PC-3 (cell line): ENCODE measurements around the gene CREBBP. TPM values are rescaled to one million over a fixed set of nuclear protein-coding genes. Genes with fewer than 3 reads are reported as not detected.
"Not testable (repeated sequence)": the region's sequence is repeated elsewhere in the genome, so short reads cannot be mapped to it uniquely, and the experiment has no call there.

Source experiments
- ATAC-seq: fragments of 200-7000 bp; cut with Tn5 transposase; 2 replicates; pipeline ENCODE4 v1.9.1; 2020; ENCODE audit warnings: mild to moderate bottlenecking, moderate library complexity
- BruUV-seq: library from RNA; stranded (reverse); fragments of 400-500 nt; replicated peaks from 2 replicates; lab custom pipeline; 2021; lab: Mats Ljungman, UMichigan
- CTCF ChIA-PET: fragments of 300-600 bp; sonication (Branson Sonifier 250); formaldehyde crosslinking; loops from one replicate; lab custom pipeline; 2022; ENCODE audit warnings: antibody characterized with exemption; lab: Charles Lee
- POLR2A ChIA-PET: fragments of 300-600 bp; sonication (Branson Sonifier 250); formaldehyde crosslinking; loops from one replicate; lab custom pipeline; 2022; ENCODE audit warnings: antibody characterized with exemption; ENCODE audit not compliant: unreplicated experiment; lab: Charles Lee
- DNase-seq: peaks from one replicate; pipeline ENCODE4 v3.0.0-alpha.2; 2015
- H2AFZ ChIP-seq: fragments of 300-600 bp; sonication (generic); 2 replicates; pipeline ENCODE4 v1.6.0; 2016; ENCODE audit warnings: antibody characterized with exemption, low read length
- H3F3A ChIP-seq: fragments of 300-600 bp; sonication (generic); one replicate; pipeline ENCODE4 v1.6.0; 2017; ENCODE audit warnings: antibody characterized with exemption, low read length, control low read depth, mild to moderate bottlenecking; ENCODE audit not compliant: unreplicated experiment
- H3K27ac ChIP-seq: fragments of 300-600 bp; sonication (generic); 2 replicates; pipeline ENCODE4 v1.5.1; 2016; ENCODE audit warnings: mild to moderate bottlenecking, low read length
- H3K27me3 ChIP-seq: fragments of 300-600 bp; sonication (generic); 2 replicates; pipeline ENCODE4 v1.6.1; 2016; ENCODE audit warnings: low read length, mixed read lengths
- H3K36me3 ChIP-seq: fragments of 300-600 bp; sonication (generic); 2 replicates; pipeline ENCODE4 v1.6.1; 2016; ENCODE audit warnings: low read depth, mixed run types, low read length, mixed read lengths
- H3K4me1 ChIP-seq: fragments of 300-600 bp; sonication (generic); 2 replicates; pipeline ENCODE4 v1.5.1; 2016; ENCODE audit warnings: low read length; ENCODE audit not compliant: insufficient read depth
- H3K4me2 ChIP-seq: fragments of 300-600 bp; sonication (generic); 2 replicates; pipeline ENCODE4 v1.6.0; 2016; ENCODE audit warnings: low read length
- H3K4me3 ChIP-seq: fragments of 300-600 bp; sonication (generic); 2 replicates; pipeline ENCODE4 v1.5.1; 2016; ENCODE audit warnings: mild to moderate bottlenecking, low read length, mixed read lengths
- H3K79me2 ChIP-seq: fragments of 300-600 bp; sonication (generic); 2 replicates; pipeline ENCODE4 v1.6.1; 2017; ENCODE audit warnings: low read length, mixed read lengths
- H3K9ac ChIP-seq: fragments of 300-600 bp; sonication (generic); 2 replicates; pipeline ENCODE4 v1.6.0; 2016; ENCODE audit warnings: mild to moderate bottlenecking, low read length
- H3K9me2 ChIP-seq: fragments of 300-600 bp; sonication (generic); replicated peaks from 2 replicates; pipeline ENCODE4 v1.6.1; 2016; ENCODE audit warnings: mixed run types, low read length, mixed read lengths
- H3K9me3 ChIP-seq: fragments of 300-600 bp; sonication (generic); 2 replicates; pipeline ENCODE4 v1.6.1; 2016; ENCODE audit warnings: low read length, mixed read lengths
- H4K20me1 ChIP-seq: fragments of 300-600 bp; sonication (generic); 2 replicates; pipeline ENCODE4 v1.6.1; 2016; ENCODE audit warnings: low read length, mixed read lengths
- EZH2 ChIP-seq: fragments of 300-600 bp; sonication (generic); IDR thresholded peaks from one replicate; pipeline ENCODE4 v1.6.1; 2017; ENCODE audit warnings: antibody characterized with exemption, mild to moderate bottlenecking, low read length; ENCODE audit not compliant: unreplicated experiment
- EZH2phosphoT487 ChIP-seq: fragments of 300-600 bp; sonication (generic); IDR thresholded peaks from 2 replicates; pipeline ENCODE4 v1.6.1; 2018; ENCODE audit warnings: mild to moderate bottlenecking, antibody characterized with exemption, low read length, borderline replicate concordance
- intact Hi-C: fragments of 100-400 bp; cut with micrococcal nuclease; formaldehyde crosslinking; loops from 2 replicates; pipeline ENCODE4 v1.9.0; 2023
- total RNA-seq: library from RNA; depleted of rRNA; stranded (reverse); fragments of >200 nt; gene quantifications from 2 replicates; pipeline ENCODE4 v1.2.3, GENCODE V29; 2014
- TF ChIP-seq, protein P1 (sequence below): fragments of 300-600 bp; sonication (generic); conservative IDR thresholded peaks from 2 replicates; pipeline ENCODE4 v1.5.1; 2017; ENCODE audit warnings: antibody characterized with exemption, low read depth, mild to moderate bottlenecking, low read length

CREBBP gene
- total RNA-seq, 1 experiment from 2014 or later = 21.9 TPM

DNA sequence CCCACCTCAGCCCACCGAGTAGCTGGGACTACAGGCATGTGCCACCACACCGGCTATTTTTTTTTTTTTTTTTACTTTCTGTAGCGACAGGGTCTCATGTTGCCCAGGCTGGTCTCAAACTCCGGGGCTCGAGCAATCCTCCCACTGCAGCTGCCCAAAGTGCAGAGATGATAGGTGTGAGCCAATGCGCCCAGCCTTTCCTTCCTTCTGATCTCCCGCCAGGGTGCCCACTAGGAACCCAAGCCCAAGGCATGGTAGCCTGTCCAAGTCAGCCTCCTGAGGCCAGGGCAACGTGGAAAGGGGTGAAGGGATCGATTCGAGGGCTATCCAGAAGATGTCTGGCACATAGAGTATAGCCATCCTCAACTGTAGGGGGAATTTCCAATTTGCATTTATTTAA lies 9.6 kb upstream of the CREBBP start:
- Histone ChIP-seq H3F3A (no peaks in the 10 kb centered on the region), H3K79me2 (no peaks in the 10 kb centered on the region), H3K27me3 (no peaks in the 10 kb centered on the region), H3K4me3 (no peak overlapping the region), H3K9me2 (no peaks in the 10 kb centered on the region), H3K36me3 (no peaks in the 10 kb centered on the region), H2AFZ (no peak overlapping the region), H3K4me1 (no peaks in the 10 kb centered on the region), H4K20me1 (no peaks in the 10 kb centered on the region), H3K4me2 (no peak overlapping the region), H3K9ac (no peak overlapping the region), H3K9me3 (no peaks in the 10 kb centered on the region), H3K27ac (no peak overlapping the region)
- no peak for DNase-seq
- intact Hi-C loops = no loop called here
- POLR2A ChIA-PET = no interaction called here
- no peak for ATAC-seq
- TF ChIP-seq, protein P1, sequence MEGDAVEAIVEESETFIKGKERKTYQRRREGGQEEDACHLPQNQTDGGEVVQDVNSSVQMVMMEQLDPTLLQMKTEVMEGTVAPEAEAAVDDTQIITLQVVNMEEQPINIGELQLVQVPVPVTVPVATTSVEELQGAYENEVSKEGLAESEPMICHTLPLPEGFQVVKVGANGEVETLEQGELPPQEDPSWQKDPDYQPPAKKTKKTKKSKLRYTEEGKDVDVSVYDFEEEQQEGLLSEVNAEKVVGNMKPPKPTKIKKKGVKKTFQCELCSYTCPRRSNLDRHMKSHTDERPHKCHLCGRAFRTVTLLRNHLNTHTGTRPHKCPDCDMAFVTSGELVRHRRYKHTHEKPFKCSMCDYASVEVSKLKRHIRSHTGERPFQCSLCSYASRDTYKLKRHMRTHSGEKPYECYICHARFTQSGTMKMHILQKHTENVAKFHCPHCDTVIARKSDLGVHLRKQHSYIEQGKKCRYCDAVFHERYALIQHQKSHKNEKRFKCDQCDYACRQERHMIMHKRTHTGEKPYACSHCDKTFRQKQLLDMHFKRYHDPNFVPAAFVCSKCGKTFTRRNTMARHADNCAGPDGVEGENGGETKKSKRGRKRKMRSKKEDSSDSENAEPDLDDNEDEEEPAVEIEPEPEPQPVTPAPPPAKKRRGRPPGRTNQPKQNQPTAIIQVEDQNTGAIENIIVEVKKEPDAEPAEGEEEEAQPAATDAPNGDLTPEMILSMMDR = no peak
- BruUV-seq = no TSS peak
- CTCF ChIA-PET = no interaction called here

DNA sequence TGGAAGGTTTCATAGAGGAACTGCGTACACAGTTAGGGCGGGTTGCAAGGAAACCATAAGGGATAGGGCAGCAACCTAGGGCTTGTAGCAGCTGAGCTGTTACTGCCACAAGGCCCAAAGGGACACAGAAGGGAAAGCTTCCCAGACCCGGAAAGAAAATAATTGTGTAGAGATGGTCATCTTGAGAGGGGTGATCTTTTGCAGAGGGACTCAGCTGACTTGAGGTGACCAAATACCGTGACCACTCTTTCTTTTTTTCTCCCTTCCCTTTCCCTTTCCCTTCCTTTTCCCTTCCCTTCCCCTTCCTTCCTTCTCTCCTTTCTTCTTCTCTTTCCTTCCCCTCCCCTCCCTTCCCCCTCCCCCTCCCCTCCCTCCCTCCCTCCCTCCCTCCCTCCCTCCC lies 8.5 kb upstream of the CREBBP start:
- no peak for DNase-seq
- TF ChIP-seq EZH2phosphoT487 (no peak), EZH2 (no peak)
- TF ChIP-seq, protein P1 = no peak
- Histone ChIP-seq H2AFZ (no peak overlapping the region), H3K4me2 (no peak overlapping the region), H3K79me2 (no peaks in the 10 kb centered on the region), H3K9me3 (no peaks in the 10 kb centered on the region), H3K4me1 (no peaks in the 10 kb centered on the region), H3K27ac (no peak overlapping the region), H3K36me3 (no peaks in the 10 kb centered on the region), H3K9me2 (no peaks in the 10 kb centered on the region), H4K20me1 (no peaks in the 10 kb centered on the region), H3K27me3 (no peaks in the 10 kb centered on the region), H3F3A (no peaks in the 10 kb centered on the region), H3K9ac (no peak overlapping the region), H3K4me3 (no peak overlapping the region)
- no TSS peak for BruUV-seq
- ChIA-PET POLR2A (no interaction called here), CTCF (no interaction called here)
- intact Hi-C loops = no loop called here
- no peak for ATAC-seq

GRCh38 chr16:3885999-3886398 lies 5.5 kb upstream of the CREBBP start:
- H3K27me3 ChIP-seq, BruUV-seq, H2AFZ ChIP-seq, H3K27ac ChIP-seq, H3K9me2 ChIP-seq, POLR2A ChIA-PET, H3K79me2 ChIP-seq, H3K4me2 ChIP-seq, H3F3A ChIP-seq, CTCF ChIA-PET, H3K9ac ChIP-seq, H3K4me1 ChIP-seq, intact Hi-C loops, H4K20me1 ChIP-seq, H3K9me3 ChIP-seq, H3K36me3 ChIP-seq, H3K4me3 ChIP-seq, DNase-seq, ATAC-seq: not testable (repeated sequence)
